Subcutaneous adipose tissue (tissue), 4 donors: ENCODE results near the gene ALKAL2. TPM values are rescaled to one million over a fixed set of nuclear protein-coding genes. Genes with fewer than 3 reads are reported as not detected.

ENCODE experiments used
- CTCF ChIP-seq: fragments of 450-650 bp; IDR thresholded peaks from one replicate; pipeline ENCODE4 v1.5.1; 2016; ENCODE audit warnings: low read depth, mild to moderate bottlenecking, control low read depth, antibody characterized with exemption, moderate library complexity
- total RNA-seq, 4 donors: library from RNA; depleted of rRNA; stranded (reverse); fragments of >200 nt; gene quantifications; one replicate each; pipeline ENCODE4 v1.1.0, GENCODE V29; 2016

Gene ALKAL2
- total RNA-seq, 4 donors from 2014 or later, result 0.98 to 11.2 (median 6.0) TPM

GRCh38 chr2:264493-265468 lies 23.1 kb downstream of the ALKAL2 start, which contains the start of gene ACP1:
ACP1 (plus strand) TSS chr2:264947; CDS start chr2:264965, 18 bp downstream.
- TF ChIP-seq CTCF, result no peak

- no peak for TF ChIP-seq CTCF
These were observed 24.0 kb downstream of the ALKAL2 start, which contains the start of gene SH3YL1 for GRCh38 chr2:263774-264492. SH3YL1 (minus strand) TSS chr2:264032; CDS start chr2:263984, 48 bp downstream.

GRCh38 chr2:263022-263738 lies 24.7 kb downstream of the ALKAL2 start:
- TF ChIP-seq CTCF, result no peak

GRCh38 chr2:262117-262516 lies 25.8 kb downstream of the ALKAL2 start:
- no peak for TF ChIP-seq CTCF

GRCh38 chr2:260507-261161 lies 27.3 kb downstream of the ALKAL2 start:
- no peak for TF ChIP-seq CTCF

- TF ChIP-seq CTCF, result no peak
These were observed 28.0 kb downstream of the ALKAL2 start for GRCh38 chr2:259789-260331.
